ENCODE data around the gene CYP1B1.
"Not testable (repeated sequence)": the region's sequence is repeated elsewhere in the genome, so short reads cannot be mapped to it uniquely, and the experiment has no call there.

CYP1B1 gene

GRCh38 chr2:38028829-38029228, 47.1 kb downstream of the CYP1B1 start:
- Histone ChIP-seq H4K20me1 (ENCODE audit: insufficient read depth, low read length) (no peaks in the 10 kb centered on the region), H3F3A (ENCODE audit: insufficient read depth, low read length) (no peaks in the 10 kb centered on the region), H3K9me3 (ENCODE audit: low read length) (no peaks in the 10 kb centered on the region), H3K9me2 (ENCODE audit: low read depth, low read length) (no peaks in the 10 kb centered on the region; the same call in 1 of the 2 replicates), H3K27ac (ENCODE audit: low read depth, low read length, poor library complexity, severe bottlenecking) (no peak overlapping the region), H3K36me3 (ENCODE audit: insufficient read depth, low read length) (no peaks in the 10 kb centered on the region), H3K27me3 (ENCODE audit: insufficient read depth, low read length) (no peaks in the 10 kb centered on the region), H3K79me2 (ENCODE audit: insufficient read depth, low read length) (no peaks in the 10 kb centered on the region), H2AFZ (ENCODE audit: low read length) (no peak overlapping the region), H3K4me3 (ENCODE audit: low read depth, low read length, poor library complexity, severe bottlenecking) (no peak overlapping the region), H3K4me2 (ENCODE audit: low read length) (no peak overlapping the region), H3K9ac (ENCODE audit: low read length) (no peak overlapping the region), H3K4me1 (ENCODE audit: insufficient read depth, low read length, severe bottlenecking) (no peaks in the 10 kb centered on the region)
- TF ChIP-seq EZH2 (IDR thresholded peaks at IDR 0.05; ENCODE audit: borderline replicate concordance, low read length): no peak
- TF ChIP-seq CTCF (IDR thresholded peaks at IDR 0.05; ENCODE audit: low read length): no peak

- Histone ChIP-seq H2AFZ (ENCODE audit: low read length) (no peak overlapping the region), H3K4me3 (ENCODE audit: low read depth, low read length, poor library complexity, severe bottlenecking) (no peak overlapping the region), H3K9me2 (ENCODE audit: low read depth, low read length) (no peaks in the 10 kb centered on the region; the same call in 1 of the 2 replicates), H3K27me3 (ENCODE audit: insufficient read depth, low read length) (no peaks in the 10 kb centered on the region), H3K79me2 (ENCODE audit: insufficient read depth, low read length) (no peaks in the 10 kb centered on the region), H3K9ac (ENCODE audit: low read length) (no peak overlapping the region), H3K36me3 (ENCODE audit: insufficient read depth, low read length) (no peaks in the 10 kb centered on the region), H3K4me2 (ENCODE audit: low read length) (no peak overlapping the region), H3K27ac (ENCODE audit: low read depth, low read length, poor library complexity, severe bottlenecking) (no peak overlapping the region), H3F3A (ENCODE audit: insufficient read depth, low read length) (no peaks in the 10 kb centered on the region), H3K4me1 (ENCODE audit: insufficient read depth, low read length, severe bottlenecking) (no peaks in the 10 kb centered on the region), H4K20me1 (ENCODE audit: insufficient read depth, low read length) (no peaks in the 10 kb centered on the region), H3K9me3 (ENCODE audit: low read length) (no peaks in the 10 kb centered on the region)
- TF ChIP-seq EZH2 (IDR thresholded peaks at IDR 0.05; ENCODE audit: borderline replicate concordance, low read length) (no peak), CTCF (IDR thresholded peaks at IDR 0.05; ENCODE audit: low read length) (no peak)
These were observed 49.1 kb downstream of the CYP1B1 start for GRCh38 chr2:38026846-38027245.

GRCh38 chr2:38021589-38021988, 54.4 kb downstream of the CYP1B1 start:
- Histone ChIP-seq H3K79me2 (ENCODE audit: insufficient read depth, low read length) (no peaks in the 10 kb centered on the region), H4K20me1 (ENCODE audit: insufficient read depth, low read length) (no peaks in the 10 kb centered on the region), H3F3A (ENCODE audit: insufficient read depth, low read length) (no peaks in the 10 kb centered on the region), H3K9ac (ENCODE audit: low read length) (no peak overlapping the region), H3K27me3 (ENCODE audit: insufficient read depth, low read length) (no peaks in the 10 kb centered on the region), H2AFZ (ENCODE audit: low read length) (no peak overlapping the region), H3K4me2 (ENCODE audit: low read length) (no peak overlapping the region), H3K4me1 (ENCODE audit: insufficient read depth, low read length, severe bottlenecking) (no peaks in the 10 kb centered on the region), H3K9me3 (ENCODE audit: low read length) (no peaks in the 10 kb centered on the region), H3K27ac (ENCODE audit: low read depth, low read length, poor library complexity, severe bottlenecking) (no peak overlapping the region), H3K9me2 (ENCODE audit: low read depth, low read length) (no peaks in the 10 kb centered on the region; the same call in 1 of the 2 replicates), H3K36me3 (ENCODE audit: insufficient read depth, low read length) (no peaks in the 10 kb centered on the region), H3K4me3 (ENCODE audit: low read depth, low read length, poor library complexity, severe bottlenecking) (no peak overlapping the region)
- no peak for TF ChIP-seq CTCF (IDR thresholded peaks at IDR 0.05; ENCODE audit: low read length)
- no peak for TF ChIP-seq EZH2 (IDR thresholded peaks at IDR 0.05; ENCODE audit: borderline replicate concordance, low read length)

GRCh38 chr2:38020359-38021069, 55.4 kb downstream of the CYP1B1 start:
- H3K4me1 ChIP-seq (ENCODE audit: insufficient read depth, low read length, severe bottlenecking); H4K20me1 ChIP-seq (ENCODE audit: insufficient read depth, low read length); H3K36me3 ChIP-seq (ENCODE audit: insufficient read depth, low read length); H3K27ac ChIP-seq (ENCODE audit: low read depth, low read length, poor library complexity, severe bottlenecking); H3K9me2 ChIP-seq (ENCODE audit: low read depth, low read length); H3K4me2 ChIP-seq (ENCODE audit: low read length); H3K27me3 ChIP-seq (ENCODE audit: insufficient read depth, low read length); H3K9me3 ChIP-seq (ENCODE audit: low read length); H3K9ac ChIP-seq (ENCODE audit: low read length); H2AFZ ChIP-seq (ENCODE audit: low read length); H3K79me2 ChIP-seq (ENCODE audit: insufficient read depth, low read length); H3K4me3 ChIP-seq (ENCODE audit: low read depth, low read length, poor library complexity, severe bottlenecking); H3F3A ChIP-seq (ENCODE audit: insufficient read depth, low read length): not testable (repeated sequence)

All from OCI-LY1 (cell line).